Tibial nerve (tissue), 4 donors: Measurements from ENCODE around the gene OSTM1. TPM values are rescaled to one million over a fixed set of nuclear protein-coding genes. Genes with fewer than 3 reads are reported as not detected.

Source experiments
- DNase-seq, 2 donors: peaks; one replicate each; pipeline ENCODE4 v3.0.0-alpha.2; 2019; ENCODE audit warnings: low spot score in 2 of 2
- H3K27ac ChIP-seq, 4 donors: fragments of 200-600 bp; sonication (generic) in 3 of 4; one replicate each; pipeline ENCODE4 v1.5.1; 2017 to 2019; ENCODE audit warnings: mild to moderate bottlenecking in 1 of 4
- H3K27me3 ChIP-seq, 2 donors: fragments of 200-600 bp; sonication (generic) in 1 of 2; one replicate each; pipeline versions ENCODE4 v1.5.1 to v1.6.0; 2017 to 2019
- H3K36me3 ChIP-seq, 3 donors: fragments of 200-600 bp; sonication (generic); one replicate each; pipeline ENCODE4 v1.5.1; 2018 to 2019
- H3K4me1 ChIP-seq, 4 donors: fragments of 200-600 bp; sonication (generic) in 3 of 4; one replicate each; pipeline ENCODE4 v1.5.1; 2017 to 2019
- H3K4me3 ChIP-seq, 4 donors: fragments of 200-600 bp; sonication (generic) in 3 of 4; one replicate each; pipeline ENCODE4 v1.5.1; 2017 to 2019; ENCODE audit warnings: mild to moderate bottlenecking in 1 of 4, moderate library complexity in 1 of 4
- H3K9me3 ChIP-seq, 4 donors: fragments of 200-600 bp; sonication (generic) in 3 of 4; one replicate each; pipeline ENCODE4 v1.5.1; 2017 to 2019
- CTCF ChIP-seq, 5 experiments: fragments of 200-600 bp in 3 of 5; fragments of 450-650 bp in 2 of 5; sonication (generic) in 3 of 5; IDR thresholded peaks; one replicate each; pipeline ENCODE4 v1.5.1; 2016 to 2019; ENCODE audit warnings: antibody characterized with exemption in 5 of 5, mild to moderate bottlenecking in 3 of 5, moderate library complexity in 2 of 5
- EP300 ChIP-seq, 2 donors: sonication (generic); formaldehyde crosslinking; IDR thresholded peaks; one replicate each; pipeline ENCODE4 v1.6.1; 2017; ENCODE audit warnings: antibody characterized with exemption in 2 of 2, mild to moderate bottlenecking in 1 of 2
- POLR2A ChIP-seq, 2 donors: fragments of 450-650 bp; IDR thresholded peaks; one replicate each; pipeline ENCODE4 v1.6.1; 2017; ENCODE audit warnings: antibody characterized with exemption in 2 of 2, mild to moderate bottlenecking in 2 of 2, moderate library complexity in 2 of 2
- WGBS, 2 donors: methylation state at CpG; one replicate each; pipeline ENCODE4 v1.1.5; 2018; 5-methylcytosine and 5-hydroxymethylcytosine counted together
- total RNA-seq, 4 donors: library from RNA; depleted of rRNA; stranded (reverse); fragments of >200 nt; gene quantifications; one replicate each; pipeline ENCODE4 v1.1.0, GENCODE V29; 2016

The OSTM1 gene
- total RNA-seq, 4 donors from 2014 or later, result 49.8 to 136 (median 96.0) TPM

- no peaks in the 10 kb centered on the region for H3K4me1 ChIP-seq
- H3K27me3 ChIP-seq, result peaks cover 0 to 13% of the 10 kb centered on the region in 2 donors
- 89 to 91% methylated on average over 5 of the region's 5 CpGs for WGBS, 2 donors
- no peak for DNase-seq
- H3K9me3 ChIP-seq, result no peaks in the 10 kb centered on the region
- TF ChIP-seq EP300 (IDR thresholded peaks at IDR 0.05), result no peak
- TF ChIP-seq POLR2A (IDR thresholded peaks at IDR 0.05), result no peak
- no peak for TF ChIP-seq CTCF (IDR thresholded peaks at IDR 0.05)
- H3K36me3 ChIP-seq, result no peaks in the 10 kb centered on the region
- no peak overlapping the region for H3K27ac ChIP-seq
- no peak overlapping the region for H3K4me3 ChIP-seq
These were observed 8.8 kb upstream of the OSTM1 start for GRCh38 chr6:108083349-108083748.

GRCh38 chr6:108082539-108082938, 8.0 kb upstream of the OSTM1 start:
- Histone ChIP-seq H3K36me3 (no peaks in the 10 kb centered on the region), H3K4me3 (no peak overlapping the region), H3K27me3 (peaks cover 0 to 13% of the 10 kb centered on the region in 2 donors), H3K27ac (no peak overlapping the region), H3K9me3 (no peaks in the 10 kb centered on the region), H3K4me1 (no peaks in the 10 kb centered on the region)
- no peak for TF ChIP-seq EP300 (IDR thresholded peaks at IDR 0.05)
- no peak for TF ChIP-seq POLR2A (IDR thresholded peaks at IDR 0.05)
- no peak for TF ChIP-seq CTCF (IDR thresholded peaks at IDR 0.05)
- 88 to 91% methylated on average over 1 of the region's 1 CpG for WGBS, 2 donors
- no peak for DNase-seq

- H3K9me3 ChIP-seq, result no peaks in the 10 kb centered on the region
- 44 to 54% methylated on average over 2 of the region's 2 CpGs for WGBS, 2 donors
- H3K36me3 ChIP-seq, result no peaks in the 10 kb centered on the region
- DNase-seq, result no peak
- H3K27ac ChIP-seq, result no peak overlapping the region
- peaks cover 0 to 6% (median 2%) of the 10 kb centered on the region in 4 donors for H3K4me1 ChIP-seq
- H3K4me3 ChIP-seq, result no peak overlapping the region
- peaks cover 0 to 3% of the 10 kb centered on the region in 2 donors for H3K27me3 ChIP-seq
- TF ChIP-seq CTCF (IDR thresholded peaks at IDR 0.05) (no peak), POLR2A (IDR thresholded peaks at IDR 0.05) (no peak), EP300 (IDR thresholded peaks at IDR 0.05) (no peak)
These were observed 5.7 kb upstream of the OSTM1 start for GRCh38 chr6:108080010-108080780.

GRCh38 chr6:108078191-108078590, 3.6 kb upstream of the OSTM1 start:
- no peak for DNase-seq
- Histone ChIP-seq H3K4me1 (peaks cover 0 to 17% (median 8%) of the 10 kb centered on the region in 4 donors), H3K27me3 (no peaks in the 10 kb centered on the region), H3K4me3 (no peak overlapping the region), H3K36me3 (no peaks in the 10 kb centered on the region), H3K27ac (no peak overlapping the region), H3K9me3 (no peaks in the 10 kb centered on the region)
- TF ChIP-seq CTCF (IDR thresholded peaks at IDR 0.05) (no peak), EP300 (IDR thresholded peaks at IDR 0.05) (no peak), POLR2A (IDR thresholded peaks at IDR 0.05) (no peak)
- WGBS, 2 donors, result 75 to 76% methylated on average over 1 of the region's 1 CpG

GRCh38 chr6:108074057-108074358, 533 bp downstream of the OSTM1 start:
- H3K9me3 ChIP-seq, result no peaks in the 10 kb centered on the region

More at GRCh38 chr6:108074057-108074358, 533 bp downstream of the OSTM1 start:
- H3K27ac ChIP-seq, result peak overlapping the region; percentile 70 to 88 (median 82)
- H3K4me1 ChIP-seq, result peaks cover 0 to 22% (median 8%) of the 10 kb centered on the region in 4 donors
- TF ChIP-seq POLR2A (IDR thresholded peaks at IDR 0.05), result no peak
- no peak for TF ChIP-seq CTCF (IDR thresholded peaks at IDR 0.05)
- TF ChIP-seq EP300 (IDR thresholded peaks at IDR 0.05), result no peak
- no peak for DNase-seq
- H3K36me3 ChIP-seq, result peaks cover 0 to 8% (median 0%) of the 10 kb centered on the region in 3 donors
- no peaks in the 10 kb centered on the region for H3K27me3 ChIP-seq
- peak overlapping the region; percentile 80 to 98 (median 92) for H3K4me3 ChIP-seq
- 1 to 2% methylated on average over 7 to 9 of the region's 12 CpGs for WGBS, 2 donors
